A673 (cell line): ENCODE measurements around the gene EPB41L4A. TPM values are rescaled to one million over a fixed set of nuclear protein-coding genes. Genes with fewer than 3 reads are reported as not detected.

Experiments used
- BruUV-seq: library from RNA; stranded (reverse); fragments of 400-500 nt; replicated peaks from 2 replicates; lab custom pipeline; 2021; lab: Mats Ljungman, UMichigan
- CTCF ChIA-PET: fragments of 300-600 bp; sonication (Branson Sonifier 250); formaldehyde crosslinking; loops from one replicate; lab custom pipeline; 2022; ENCODE audit warnings: antibody characterized with exemption; lab: Charles Lee
- POLR2A ChIA-PET: fragments of 300-600 bp; sonication (Branson Sonifier 250); formaldehyde crosslinking; loops from one replicate; lab custom pipeline; 2022; ENCODE audit warnings: antibody characterized with exemption; ENCODE audit not compliant: low non-redundant PET; lab: Charles Lee
- DNase-seq: peaks from one replicate; pipeline ENCODE4 v3.0.0-alpha.2; 2015; ENCODE audit warnings: low spot score
- H3K27ac ChIP-seq: fragments of 200-600 bp; sonication (generic); 2 replicates; pipeline ENCODE4 v1.5.1; 2016; ENCODE audit warnings: mixed run types, low read depth, mild to moderate bottlenecking, mixed read lengths, antibody characterized with exemption, low read length; ENCODE audit not compliant: poor library complexity, severe bottlenecking
- H3K27me3 ChIP-seq: fragments of 200-600 bp; sonication (generic); replicated peaks from 2 replicates; pipeline ENCODE4 v1.6.1; 2017; ENCODE audit warnings: mixed run types, low read depth, mild to moderate bottlenecking, mixed read lengths, antibody characterized with exemption, low read length; ENCODE audit not compliant: insufficient read depth, poor library complexity
- H3K36me3 ChIP-seq: fragments of 200-600 bp; sonication (generic); 2 replicates; pipeline ENCODE4 v1.6.1; 2016; ENCODE audit warnings: mixed run types, mild to moderate bottlenecking, mixed read lengths, antibody characterized with exemption, low read length; ENCODE audit not compliant: insufficient read depth, poor library complexity, severe bottlenecking
- H3K4me1 ChIP-seq: fragments of 200-600 bp; sonication (generic); 2 replicates; pipeline ENCODE4 v1.6.1; 2017; ENCODE audit warnings: mixed run types, mild to moderate bottlenecking, mixed read lengths, antibody characterized with exemption, low read length; ENCODE audit not compliant: insufficient read depth, poor library complexity, severe bottlenecking
- H3K4me3 ChIP-seq: fragments of 200-600 bp; sonication (generic); 2 replicates; pipeline ENCODE4 v1.5.1; 2016; ENCODE audit warnings: low read depth, mixed run types, mild to moderate bottlenecking, mixed read lengths, low read length; ENCODE audit not compliant: poor library complexity, severe bottlenecking
- H3K9me3 ChIP-seq: fragments of 200-600 bp; sonication (generic); 2 replicates; pipeline ENCODE4 v1.6.1; 2016; ENCODE audit warnings: mixed run types, low read depth, mild to moderate bottlenecking, mixed read lengths, antibody characterized with exemption, low read length; ENCODE audit not compliant: poor library complexity, severe bottlenecking
- CTCF ChIP-seq: fragments of 300-800, 200-600 bp; sonication (generic); conservative IDR thresholded peaks from 2 replicates; pipeline ENCODE4 v1.5.1; 2017; ENCODE audit warnings: low read depth, mild to moderate bottlenecking, antibody characterized with exemption, low read length, moderate library complexity, mixed read lengths
- EZH2 ChIP-seq: fragments of 200-600 bp; sonication (generic); IDR thresholded peaks from 2 replicates; pipeline ENCODE4 v1.6.1; 2017; ENCODE audit warnings: borderline replicate concordance, low read depth, mild to moderate bottlenecking, mixed read lengths, antibody characterized with exemption, low read length; ENCODE audit not compliant: poor library complexity, severe bottlenecking
- intact Hi-C: fragments of 100-400 bp; cut with micrococcal nuclease; formaldehyde crosslinking; loops from one replicate; pipeline ENCODE4 v1.10.0; 2022; ENCODE audit not compliant: unreplicated experiment
- total RNA-seq: library from RNA; stranded (reverse); gene quantifications from 2 replicates; pipeline ENCODE4 v1.2.3, GENCODE V29; 2021

The EPB41L4A gene
- total RNA-seq, 1 experiment from 2014 or later, result not detected

- TF ChIP-seq EZH2 (no peak), CTCF (no peak)
- no peak for DNase-seq
- BruUV-seq, result no TSS peak
- no peak overlapping the region for H3K27ac ChIP-seq
- H3K36me3 ChIP-seq, result no peaks in the 10 kb centered on the region
- POLR2A ChIA-PET, result no interaction called here
- CTCF ChIA-PET, result no interaction called here
- H3K4me1 ChIP-seq, result no peaks in the 10 kb centered on the region
- no peak overlapping the region for H3K4me3 ChIP-seq
- no peaks in the 10 kb centered on the region for H3K9me3 ChIP-seq
- intact Hi-C loops, result no loop called here
- no peaks in the 10 kb centered on the region for H3K27me3 ChIP-seq
These were observed 102.3 kb downstream of the EPB41L4A start for GRCh38 chr5:112316731-112317130.

GRCh38 chr5:112316006-112316405 lies 103.1 kb downstream of the EPB41L4A start:
- no peak for TF ChIP-seq CTCF
- TF ChIP-seq EZH2, result no peak
- intact Hi-C loops, result no loop called here
- CTCF ChIA-PET, result no interaction called here
- Histone ChIP-seq H3K36me3 (no peaks in the 10 kb centered on the region), H3K4me3 (no peak overlapping the region), H3K9me3 (no peaks in the 10 kb centered on the region), H3K4me1 (no peaks in the 10 kb centered on the region), H3K27ac (no peak overlapping the region), H3K27me3 (no peaks in the 10 kb centered on the region)
- POLR2A ChIA-PET, result no interaction called here
- DNase-seq, result no peak
- no TSS peak for BruUV-seq

GRCh38 chr5:112312295-112313275 lies 106.5 kb downstream of the EPB41L4A start:
- Histone ChIP-seq H3K4me3 (no peak overlapping the region), H3K27ac (no peak overlapping the region), H3K36me3 (no peaks in the 10 kb centered on the region), H3K4me1 (no peaks in the 10 kb centered on the region), H3K27me3 (no peaks in the 10 kb centered on the region), H3K9me3 (no peaks in the 10 kb centered on the region)
- POLR2A ChIA-PET, result no interaction called here
- intact Hi-C loops, result no loop called here
- BruUV-seq, result no TSS peak
- no peak for DNase-seq
- TF ChIP-seq CTCF, result no peak
- no peak for TF ChIP-seq EZH2
- CTCF ChIA-PET, result no interaction called here
